GM13976 (cell line): ENCODE data around the gene DNM1.

Experiments
- DNase-seq: peaks from one replicate; pipeline ENCODE4 v3.0.0; 2012; ENCODE audit warnings: low spot score
- CTCF ChIP-seq: IDR thresholded peaks from 2 replicates; pipeline ENCODE4 v1.5.1; 2012; ENCODE audit warnings: borderline replicate concordance, mild to moderate bottlenecking; ENCODE audit not compliant: insufficient read depth; ENCODE audit errors: extremely low read depth, missing control alignments, control extremely low read depth
- in situ Hi-C: fragments of 300-500 bp; cut with MboI; formaldehyde crosslinking; loops from one replicate; pipeline ENCODE4 v1.12.0; 2022; ENCODE audit warnings: low sequenced_read_pairs, mixed read lengths, inconsistent platforms; ENCODE audit not compliant: unreplicated experiment

Gene DNM1

DNA sequence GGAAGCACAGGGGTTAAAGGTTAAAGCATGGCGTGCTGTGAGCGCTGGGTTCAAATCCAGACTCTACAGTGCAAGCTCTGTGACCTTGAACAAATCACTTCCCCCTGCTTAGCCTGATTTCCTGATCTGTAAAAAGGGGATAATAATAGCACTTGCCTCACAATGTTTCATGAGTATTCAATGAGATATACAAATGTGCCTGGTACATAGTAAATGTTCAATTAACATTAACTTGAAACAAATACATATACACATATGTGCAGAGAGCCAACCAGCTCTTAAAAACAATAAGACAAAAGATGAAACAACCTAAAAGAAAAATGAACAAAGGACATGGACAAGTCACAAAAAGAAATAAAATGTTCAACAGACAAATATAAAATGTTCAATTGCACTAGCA lies 15.8 kb upstream of the DNM1 start:
- no peak for DNase-seq
- in situ Hi-C loops, result no loop called here
- TF ChIP-seq CTCF, result no peak

- no peak for DNase-seq
- no peak for TF ChIP-seq CTCF
- in situ Hi-C loops, result no loop called here
These were observed 15.0 kb upstream of the DNM1 start for GRCh38 chr9:128188209-128188608.

- in situ Hi-C loops, result no loop called here
- no peak for TF ChIP-seq CTCF
- DNase-seq, result no peak
These were observed 13.2 kb upstream of the DNM1 start for GRCh38 chr9:128190013-128190412.

GRCh38 chr9:128190516-128191405 lies 12.4 kb upstream of the DNM1 start:
- no peak for DNase-seq
- no peak for TF ChIP-seq CTCF
- in situ Hi-C loops, result no loop called here

DNA sequence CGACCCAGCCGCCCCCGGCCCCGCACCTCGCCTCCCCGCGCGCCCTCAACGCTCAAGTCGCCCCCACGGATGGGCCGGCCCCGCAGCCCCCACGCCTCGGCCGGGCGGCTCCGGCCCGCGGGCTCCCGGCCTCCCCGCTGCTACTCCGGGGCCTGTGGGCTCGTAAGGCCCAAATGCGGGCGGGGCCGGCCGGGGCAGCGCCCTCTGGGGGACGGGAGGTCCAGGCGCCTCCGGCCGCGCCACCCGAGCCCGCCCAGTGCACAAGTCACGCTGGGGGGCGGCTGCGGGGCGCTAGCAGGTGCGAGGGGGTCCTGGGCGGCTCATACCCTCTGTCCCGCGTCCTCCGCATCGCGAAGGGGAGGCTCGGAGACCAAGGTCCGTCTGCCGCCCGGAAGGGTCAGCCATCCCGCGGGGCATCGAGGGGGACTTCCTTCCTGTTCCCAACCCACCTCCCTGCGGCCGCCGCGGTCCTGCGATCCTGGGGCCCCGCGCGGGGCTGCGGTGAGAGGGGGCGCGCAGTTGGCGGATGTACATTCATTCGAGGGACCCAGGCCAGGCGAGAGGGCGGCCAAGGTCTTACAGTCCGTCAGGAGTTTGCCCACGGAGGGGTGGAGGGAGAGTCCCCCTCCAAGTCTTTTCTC lies 11.7 kb upstream of the DNM1 start, which contains the start of gene CIZ1:
Gene CIZ1 (minus strand): TSS at position 167 of the 641 bp plus-strand sequence. CDS start 715 bp downstream, outside the sequence.
- TF ChIP-seq CTCF, result peak; percentile 89
- DNase-seq, result peak; percentile 95
- in situ Hi-C loops, result no loop called here

- in situ Hi-C loops, result no loop called here
- TF ChIP-seq CTCF, result peak; percentile 63
- DNase-seq, result peak; percentile 64
These were observed 10.4 kb upstream of the DNM1 start for GRCh38 chr9:128192601-128193371.
